ENCODE results near the gene DFFB.

The DFFB gene

GRCh38 chr1:3874736-3875135 is 17.5 kb downstream of the DFFB start:
- H3K27ac Mint-ChIP-seq = no peak overlapping the region
- H3K9me3 Mint-ChIP-seq (ENCODE audit: low read depth) = no peaks in the 10 kb centered on the region
- peaks cover 10% of the 10 kb centered on the region for H3K36me3 Mint-ChIP-seq
- no peaks in the 10 kb centered on the region for H3K27me3 Mint-ChIP-seq
- H3K4me1 Mint-ChIP-seq (ENCODE audit: low read depth) = no peaks in the 10 kb centered on the region
- H3K4me3 Mint-ChIP-seq = no peak overlapping the region

GRCh38 chr1:3876716-3877115 is 19.4 kb downstream of the DFFB start:
- H3K27ac Mint-ChIP-seq = no peak overlapping the region
- H3K4me1 Mint-ChIP-seq (ENCODE audit: low read depth) = peaks cover 5% of the 10 kb centered on the region
- H3K9me3 Mint-ChIP-seq (ENCODE audit: low read depth) = no peaks in the 10 kb centered on the region
- H3K4me3 Mint-ChIP-seq = no peak overlapping the region
- no peaks in the 10 kb centered on the region for H3K27me3 Mint-ChIP-seq
- peaks cover 13% of the 10 kb centered on the region for H3K36me3 Mint-ChIP-seq

GRCh38 chr1:3879099-3879498 is 21.8 kb downstream of the DFFB start:
- H3K27ac Mint-ChIP-seq = no peak overlapping the region

GRCh38 chr1:3879787-3880428 is 22.6 kb downstream of the DFFB start:
- Mint-ChIP-seq H3K27me3 (no peaks in the 10 kb centered on the region), H3K4me1 (ENCODE audit: low read depth) (peaks cover 5% of the 10 kb centered on the region), H3K4me3 (no peak overlapping the region), H3K36me3 (peaks cover 15% of the 10 kb centered on the region), H3K9me3 (ENCODE audit: low read depth) (no peaks in the 10 kb centered on the region), H3K27ac (no peak overlapping the region)

More at GRCh38 chr1:3879099-3879498, 21.8 kb downstream of the DFFB start:
- peaks cover 5% of the 10 kb centered on the region for H3K4me1 Mint-ChIP-seq (ENCODE audit: low read depth)
- H3K36me3 Mint-ChIP-seq = peaks cover 11% of the 10 kb centered on the region
- H3K4me3 Mint-ChIP-seq = no peak overlapping the region
- H3K9me3 Mint-ChIP-seq (ENCODE audit: low read depth) = no peaks in the 10 kb centered on the region
- no peaks in the 10 kb centered on the region for H3K27me3 Mint-ChIP-seq

- H3K4me3 Mint-ChIP-seq = no peak overlapping the region
- peaks cover 5% of the 10 kb centered on the region for H3K4me1 Mint-ChIP-seq (ENCODE audit: low read depth)
- peaks cover 17% of the 10 kb centered on the region for H3K36me3 Mint-ChIP-seq
- no peak overlapping the region for H3K27ac Mint-ChIP-seq
- no peaks in the 10 kb centered on the region for H3K9me3 Mint-ChIP-seq (ENCODE audit: low read depth)
- H3K27me3 Mint-ChIP-seq = no peaks in the 10 kb centered on the region
These were observed 23.3 kb downstream of the DFFB start for GRCh38 chr1:3880429-3881192.

- H3K9me3 Mint-ChIP-seq (ENCODE audit: low read depth) = no peaks in the 10 kb centered on the region
- H3K4me1 Mint-ChIP-seq (ENCODE audit: low read depth) = peaks cover 5% of the 10 kb centered on the region
- H3K27ac Mint-ChIP-seq = no peak overlapping the region
- no peaks in the 10 kb centered on the region for H3K27me3 Mint-ChIP-seq
- no peak overlapping the region for H3K4me3 Mint-ChIP-seq
- H3K36me3 Mint-ChIP-seq = peaks cover 17% of the 10 kb centered on the region
These were observed 23.9 kb downstream of the DFFB start for GRCh38 chr1:3881193-3881480.

- H3K4me3 Mint-ChIP-seq = no peak overlapping the region
- H3K9me3 Mint-ChIP-seq (ENCODE audit: low read depth) = no peaks in the 10 kb centered on the region
- H3K27ac Mint-ChIP-seq = no peak overlapping the region
- peaks cover 7% of the 10 kb centered on the region for H3K4me1 Mint-ChIP-seq (ENCODE audit: low read depth)
- H3K36me3 Mint-ChIP-seq = peaks cover 17% of the 10 kb centered on the region
- no peaks in the 10 kb centered on the region for H3K27me3 Mint-ChIP-seq
These were observed 26.1 kb downstream of the DFFB start for GRCh38 chr1:3883194-3883925.

GRCh38 chr1:3884966-3885365 is 27.7 kb downstream of the DFFB start:
- H3K9me3 Mint-ChIP-seq (ENCODE audit: low read depth) = no peaks in the 10 kb centered on the region
- H3K4me1 Mint-ChIP-seq (ENCODE audit: low read depth) = peaks cover 8% of the 10 kb centered on the region
- H3K36me3 Mint-ChIP-seq = peaks cover 7% of the 10 kb centered on the region
- H3K27me3 Mint-ChIP-seq = no peaks in the 10 kb centered on the region
- H3K4me3 Mint-ChIP-seq = no peak overlapping the region
- peak overlapping the region; percentile 16 for H3K27ac Mint-ChIP-seq

GRCh38 chr1:3885611-3886010 is 28.3 kb downstream of the DFFB start:
- no peak overlapping the region for H3K27ac Mint-ChIP-seq
- H3K27me3 Mint-ChIP-seq = no peaks in the 10 kb centered on the region

GRCh38 chr1:3886106-3886670 is 28.9 kb downstream of the DFFB start:
- Mint-ChIP-seq H3K27ac (no peak overlapping the region), H3K27me3 (no peaks in the 10 kb centered on the region), H3K4me1 (ENCODE audit: low read depth) (peaks cover 14% of the 10 kb centered on the region), H3K9me3 (ENCODE audit: low read depth) (no peaks in the 10 kb centered on the region), H3K36me3 (peaks cover 7% of the 10 kb centered on the region), H3K4me3 (no peak overlapping the region)

More at GRCh38 chr1:3885611-3886010, 28.3 kb downstream of the DFFB start:
- peaks cover 7% of the 10 kb centered on the region for H3K36me3 Mint-ChIP-seq
- H3K4me1 Mint-ChIP-seq (ENCODE audit: low read depth) = peaks cover 12% of the 10 kb centered on the region
- no peak overlapping the region for H3K4me3 Mint-ChIP-seq
- H3K9me3 Mint-ChIP-seq (ENCODE audit: low read depth) = no peaks in the 10 kb centered on the region

GRCh38 chr1:3886691-3887090 is 29.4 kb downstream of the DFFB start:
- H3K4me3 Mint-ChIP-seq = no peak overlapping the region
- no peak overlapping the region for H3K27ac Mint-ChIP-seq

GRCh38 chr1:3888301-3888700 is 31.0 kb downstream of the DFFB start:
- H3K9me3 Mint-ChIP-seq (ENCODE audit: low read depth) = no peaks in the 10 kb centered on the region
- no peak overlapping the region for H3K4me3 Mint-ChIP-seq
- H3K36me3 Mint-ChIP-seq = peaks cover 5% of the 10 kb centered on the region
- no peak overlapping the region for H3K27ac Mint-ChIP-seq
- H3K4me1 Mint-ChIP-seq (ENCODE audit: low read depth) = peaks cover 17% of the 10 kb centered on the region
- no peaks in the 10 kb centered on the region for H3K27me3 Mint-ChIP-seq

More at GRCh38 chr1:3886691-3887090, 29.4 kb downstream of the DFFB start:
- Mint-ChIP-seq H3K4me1 (ENCODE audit: low read depth) (peaks cover 13% of the 10 kb centered on the region), H3K36me3 (peaks cover 5% of the 10 kb centered on the region), H3K27me3 (no peaks in the 10 kb centered on the region), H3K9me3 (ENCODE audit: low read depth) (no peaks in the 10 kb centered on the region)

- no peaks in the 10 kb centered on the region for H3K9me3 Mint-ChIP-seq (ENCODE audit: low read depth)
- no peak overlapping the region for H3K27ac Mint-ChIP-seq
- H3K4me3 Mint-ChIP-seq = no peak overlapping the region
- H3K27me3 Mint-ChIP-seq = no peaks in the 10 kb centered on the region
- H3K36me3 Mint-ChIP-seq = peaks cover 1% of the 10 kb centered on the region
- H3K4me1 Mint-ChIP-seq (ENCODE audit: low read depth) = peaks cover 18% of the 10 kb centered on the region
These were observed 32.7 kb downstream of the DFFB start for GRCh38 chr1:3889936-3890335.

GRCh38 chr1:3890389-3891328 is 33.4 kb downstream of the DFFB start:
- Mint-ChIP-seq H3K27me3 (no peaks in the 10 kb centered on the region), H3K27ac (peak overlapping the region; percentile 64), H3K36me3 (no peaks in the 10 kb centered on the region), H3K9me3 (ENCODE audit: low read depth) (no peaks in the 10 kb centered on the region), H3K4me3 (no peak overlapping the region), H3K4me1 (ENCODE audit: low read depth) (peaks cover 18% of the 10 kb centered on the region)

All from activated naive CD8-positive, alpha-beta T cell (primary cell).